Kidney (tissue), 14 donors: Measurements from ENCODE around the gene PAX5. TPM values are rescaled to one million over a fixed set of nuclear protein-coding genes. Genes with fewer than 3 reads are reported as not detected.

Experiments used
- DNase-seq, 5 donors: peaks; one replicate each; pipeline ENCODE4 v3.0.0-alpha.2; 2013 to 2020
- FAIRE-seq: peaks from 2 replicates; lab custom pipeline; 2012; peaks lifted over from hg19 to GRCh38; lab: Jason Lieb, UNC
- H3K27ac ChIP-seq, 2 donors: one replicate each; pipeline ENCODE4 v1.7.0; 2013; ENCODE audit warnings: low read depth in 2 of 2, low read length in 2 of 2, inconsistent platforms in 1 of 2
- H3K27me3 ChIP-seq: one replicate; pipeline ENCODE4 v1.7.1; 2013; ENCODE audit warnings: low read length, inconsistent platforms; ENCODE audit not compliant: control insufficient read depth, insufficient read depth
- H3K36me3 ChIP-seq, 3 donors: one replicate each; pipeline versions ENCODE4 v1.7.0 to v1.7.1; 2013; ENCODE audit warnings: low read length in 3 of 3, control low read depth in 1 of 3, inconsistent platforms in 1 of 3; ENCODE audit not compliant: insufficient read depth in 3 of 3, control insufficient read depth in 2 of 3
- H3K4me1 ChIP-seq, 3 donors: one replicate each; pipeline versions ENCODE4 v1.7.0 to v1.7.1; 2013; ENCODE audit warnings: low read length in 3 of 3, inconsistent platforms in 1 of 3, low read depth in 1 of 3; ENCODE audit not compliant: control insufficient read depth in 2 of 3, insufficient read depth in 2 of 3
- H3K4me3 ChIP-seq, 3 donors: one replicate each; pipeline versions ENCODE4 v1.7.0 to v1.8.1; 2013; ENCODE audit warnings: low read length in 3 of 3, control low read depth in 1 of 3, inconsistent platforms in 1 of 3
- H3K9ac ChIP-seq, 3 donors: one replicate each; pipeline versions ENCODE4 v1.7.0 to v1.7.1; 2013; ENCODE audit warnings: low read length in 3 of 3, control low read depth in 1 of 3, inconsistent platforms in 1 of 3
- H3K9me3 ChIP-seq, 3 donors: one replicate each; pipeline versions ENCODE4 v1.7.0 to v1.7.1; 2013; ENCODE audit warnings: low read length in 3 of 3, control low read depth in 1 of 3, inconsistent platforms in 1 of 3; ENCODE audit not compliant: control insufficient read depth in 2 of 3, insufficient read depth in 1 of 3
- intact Hi-C: fragments of 100-400 bp; cut with DNase I; formaldehyde crosslinking; loops from one replicate; pipeline ENCODE4 v1.11.1; 2022
- polyA plus RNA-seq: library from polyadenylated mRNA; stranded (reverse); fragments of 350-450 nt; fragmentation: Illumina TruSeq; extraction: RNeasy Lipid Tissue Mini Kit (QIAGEN cat#74804); gene quantifications from one replicate; pipeline ENCODE4 v1.2.3, GENCODE V29; 2014; ENCODE audit warnings: low read depth, low replicate concordance; ENCODE audit not compliant: insufficient read depth
- total RNA-seq: library from RNA; stranded (reverse); fragmentation: NEBNext Ultra II Directional; extraction: Animal tissue kit (Norgen Biotek cat#: 25700); gene quantifications from one replicate; pipeline ENCODE4 v1.2.1, GENCODE V29; 2021
- TF ChIP-seq, protein P1 (sequence below): IDR thresholded peaks from 3 replicates; pipeline ENCODE4 v1.5.1; 2012; ENCODE audit warnings: mild to moderate bottlenecking, moderate library complexity, borderline replicate concordance; ENCODE audit not compliant: insufficient read depth; ENCODE audit errors: extremely low read depth
- donor health status: control.
- donor health status: control.
- donor health status: control.
- donor health status: control.
- donor health status: control.
- donor health status: DM: yes; HTN: yes; CAD: no.
- donor health status: Normal renal cell carcinoma (clear cell type).

PAX5 gene
- total and polyA plus RNA-seq, 2 donors from 2014 or later: 2.7 TPM; not detected in 1

DNA sequence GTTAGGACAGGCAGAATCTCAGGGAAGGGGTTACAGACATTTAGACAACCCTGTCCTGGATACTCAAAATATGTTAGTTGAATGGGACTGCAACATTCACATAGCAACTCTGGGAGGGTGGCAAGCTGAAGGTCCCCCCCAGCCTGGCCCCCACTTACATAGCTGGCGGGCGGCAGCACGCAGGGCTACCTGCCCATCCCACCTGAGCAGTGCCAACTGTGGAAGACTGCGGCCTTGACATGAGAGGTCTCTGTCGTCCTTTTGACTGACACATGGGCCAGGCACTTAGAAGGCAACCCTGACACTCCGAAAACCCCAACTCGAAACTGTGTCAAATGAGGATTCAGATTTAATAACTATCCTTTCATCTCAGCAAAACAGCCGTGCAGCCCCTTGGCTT is 16.5 kb downstream of the PAX5 start:
- no peaks in the 10 kb centered on the region for H3K4me1 ChIP-seq
- peaks cover 19% of the 10 kb centered on the region for H3K27me3 ChIP-seq
- H3K36me3 ChIP-seq: no peaks in the 10 kb centered on the region
- H3K9me3 ChIP-seq: no peaks in the 10 kb centered on the region
- H3K27ac ChIP-seq: no peak overlapping the region
- no peak overlapping the region for H3K4me3 ChIP-seq
- intact Hi-C loops: no loop called here
- TF ChIP-seq, protein P1, sequence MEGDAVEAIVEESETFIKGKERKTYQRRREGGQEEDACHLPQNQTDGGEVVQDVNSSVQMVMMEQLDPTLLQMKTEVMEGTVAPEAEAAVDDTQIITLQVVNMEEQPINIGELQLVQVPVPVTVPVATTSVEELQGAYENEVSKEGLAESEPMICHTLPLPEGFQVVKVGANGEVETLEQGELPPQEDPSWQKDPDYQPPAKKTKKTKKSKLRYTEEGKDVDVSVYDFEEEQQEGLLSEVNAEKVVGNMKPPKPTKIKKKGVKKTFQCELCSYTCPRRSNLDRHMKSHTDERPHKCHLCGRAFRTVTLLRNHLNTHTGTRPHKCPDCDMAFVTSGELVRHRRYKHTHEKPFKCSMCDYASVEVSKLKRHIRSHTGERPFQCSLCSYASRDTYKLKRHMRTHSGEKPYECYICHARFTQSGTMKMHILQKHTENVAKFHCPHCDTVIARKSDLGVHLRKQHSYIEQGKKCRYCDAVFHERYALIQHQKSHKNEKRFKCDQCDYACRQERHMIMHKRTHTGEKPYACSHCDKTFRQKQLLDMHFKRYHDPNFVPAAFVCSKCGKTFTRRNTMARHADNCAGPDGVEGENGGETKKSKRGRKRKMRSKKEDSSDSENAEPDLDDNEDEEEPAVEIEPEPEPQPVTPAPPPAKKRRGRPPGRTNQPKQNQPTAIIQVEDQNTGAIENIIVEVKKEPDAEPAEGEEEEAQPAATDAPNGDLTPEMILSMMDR: no peak
- H3K9ac ChIP-seq: no peak overlapping the region
- DNase-seq (no peak), FAIRE-seq (no peak)

- intact Hi-C loops: no loop called here
- Histone ChIP-seq H3K4me1 (no peaks in the 10 kb centered on the region), H3K9ac (no peak overlapping the region), H3K9me3 (no peaks in the 10 kb centered on the region), H3K27ac (no peak overlapping the region), H3K27me3 (peaks cover 14% of the 10 kb centered on the region), H3K36me3 (no peaks in the 10 kb centered on the region), H3K4me3 (no peak overlapping the region)
- no peak for FAIRE-seq
- TF ChIP-seq, protein P1: no peak
- no peak for DNase-seq
Measured at GRCh38 chr9:37011530-37011929, 22.5 kb downstream of the PAX5 start.

GRCh38 chr9:37010976-37011375 is 23.1 kb downstream of the PAX5 start:
- FAIRE-seq (no peak), DNase-seq (no peak)
- intact Hi-C loops: no loop called here
- Histone ChIP-seq H3K36me3 (no peaks in the 10 kb centered on the region), H3K27me3 (peaks cover 12% of the 10 kb centered on the region), H3K4me3 (no peak overlapping the region), H3K9ac (no peak overlapping the region), H3K9me3 (no peaks in the 10 kb centered on the region), H3K4me1 (no peaks in the 10 kb centered on the region), H3K27ac (no peak overlapping the region)
- TF ChIP-seq, protein P1: no peak

DNA sequence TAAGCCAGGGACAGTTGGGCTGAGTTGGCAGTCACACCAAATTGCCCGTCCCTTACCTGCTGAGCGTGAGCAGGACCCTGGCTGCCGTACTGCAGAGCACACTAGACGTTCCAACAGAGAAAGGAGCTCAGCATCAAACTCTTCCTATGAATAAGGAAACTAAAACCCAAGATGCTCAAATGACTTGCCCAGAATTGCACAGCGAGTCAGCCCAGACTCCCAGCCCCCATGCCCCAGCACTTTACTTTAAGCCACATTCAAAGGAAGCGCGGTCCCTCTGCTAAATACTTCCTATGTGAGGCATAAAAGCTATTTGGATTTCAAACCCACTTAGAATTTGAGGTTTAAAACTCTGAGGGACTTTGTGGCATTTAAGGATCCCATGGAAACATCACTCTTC is 23.9 kb downstream of the PAX5 start:
- Histone ChIP-seq H3K27me3 (peaks cover 14% of the 10 kb centered on the region), H3K36me3 (no peaks in the 10 kb centered on the region), H3K4me3 (no peak overlapping the region), H3K4me1 (no peaks in the 10 kb centered on the region), H3K9me3 (no peaks in the 10 kb centered on the region), H3K9ac (no peak overlapping the region), H3K27ac (no peak overlapping the region)
- TF ChIP-seq, protein P1: no peak
- intact Hi-C loops: no loop called here
- DNase-seq (no peak), FAIRE-seq (no peak)
